Ammon's horn (tissue), 1 donor: ENCODE results near the gene KYAT1.

Experiments
- DNase-seq: peaks from one replicate; pipeline ENCODE4 v3.0.0-alpha.2; 2016; ENCODE audit warnings: low spot score

KYAT1 gene

GRCh38 chr9:128908372-128908771 lies 26.6 kb upstream of the KYAT1 start:
- DNase-seq = no peak

GRCh38 chr9:128906741-128907140 lies 25.0 kb upstream of the KYAT1 start:
- DNase-seq = no peak

GRCh38 chr9:128905964-128906363 lies 24.2 kb upstream of the KYAT1 start:
- no peak for DNase-seq

- DNase-seq = no peak
Observed at GRCh38 chr9:128903871-128904620, 22.3 kb upstream of the KYAT1 start.

- no peak for DNase-seq
Observed at GRCh38 chr9:128903079-128903461, 21.3 kb upstream of the KYAT1 start.

GRCh38 chr9:128902351-128903078 lies 20.8 kb upstream of the KYAT1 start:
- DNase-seq = no peak

GRCh38 chr9:128901822-128902221 lies 20.1 kb upstream of the KYAT1 start:
- no peak for DNase-seq

- DNase-seq = no peak
Observed at GRCh38 chr9:128901379-128901778, 19.6 kb upstream of the KYAT1 start.

- DNase-seq = no peak
Observed at GRCh38 chr9:128899566-128900322, 18.0 kb upstream of the KYAT1 start.

GRCh38 chr9:128898845-128899565 lies 17.3 kb upstream of the KYAT1 start:
- peak; percentile 66 for DNase-seq

- no peak for DNase-seq
Observed at GRCh38 chr9:128898382-128898781, 16.6 kb upstream of the KYAT1 start.

GRCh38 chr9:128895556-128895955 lies 13.8 kb upstream of the KYAT1 start:
- no peak for DNase-seq

GRCh38 chr9:128894764-128895163 lies 13.0 kb upstream of the KYAT1 start:
- no peak for DNase-seq

GRCh38 chr9:128893354-128893753 lies 11.6 kb upstream of the KYAT1 start:
- no peak for DNase-seq

GRCh38 chr9:128892221-128892921 lies 10.6 kb upstream of the KYAT1 start:
- peak; percentile 95 for DNase-seq

- no peak for DNase-seq
Observed at GRCh38 chr9:128891321-128892220, 9.8 kb upstream of the KYAT1 start.

- DNase-seq = no peak
Observed at GRCh38 chr9:128887914-128888350, 6.2 kb upstream of the KYAT1 start.

GRCh38 chr9:128887049-128887448 lies 5.3 kb upstream of the KYAT1 start:
- no peak for DNase-seq

GRCh38 chr9:128886211-128886891 lies 4.6 kb upstream of the KYAT1 start:
- no peak for DNase-seq

GRCh38 chr9:128885798-128886197 lies 4.0 kb upstream of the KYAT1 start:
- DNase-seq = no peak
